GM12892 (cell line): ENCODE measurements around the gene PDXDC1.
"Not testable (repeated sequence)": the region's sequence is repeated elsewhere in the genome, so short reads cannot be mapped to it uniquely, and the experiment has no call there.

Experiments used
- POLR2A ChIP-seq: IDR thresholded peaks from 2 replicates; pipeline ENCODE4 v1.6.1; 2011; ENCODE audit warnings: low read depth, low read length, control low read depth
- POLR2AphosphoS5 ChIP-seq: IDR thresholded peaks from 2 replicates; pipeline ENCODE4 v1.6.1; 2011; ENCODE audit warnings: low read depth, low read length, control low read depth
- TAF1 ChIP-seq: IDR thresholded peaks from 2 replicates; pipeline ENCODE4 v1.6.1; 2011; ENCODE audit warnings: low read depth, mild to moderate bottlenecking, control low read depth, low read length, borderline replicate concordance

- TF ChIP-seq POLR2AphosphoS5, POLR2A, TAF1: not testable (repeated sequence)
Observed at GRCh38 chr16:14928064-14928714, 46.6 kb upstream of the PDXDC1 start.
